ENCODE measurements around the gene HEATR5B.

The HEATR5B gene

GRCh38 chr2:37083873-37084794, at the start of gene HEATR5B, which contains the start of gene GPATCH11:
HEATR5B (minus strand) TSS chr2:37084372; CDS start chr2:37083414, 958 bp downstream.
GPATCH11 (plus strand) TSS chr2:37084518; CDS start chr2:37088382, 3,864 bp downstream.
- peak; percentile 89 for DNase-seq

GRCh38 chr2:37132914-37133313, 48.7 kb upstream of the HEATR5B start:
- DNase-seq, result no peak

- no peak for DNase-seq
Measured at GRCh38 chr2:37125416-37125815, 41.2 kb upstream of the HEATR5B start.

GRCh38 chr2:37119157-37119556, 35.0 kb upstream of the HEATR5B start:
- no peak for DNase-seq

GRCh38 chr2:37117566-37117965, 33.4 kb upstream of the HEATR5B start:
- no peak for DNase-seq

- DNase-seq, result no peak
Measured at GRCh38 chr2:37111958-37112357, 27.8 kb upstream of the HEATR5B start.

GRCh38 chr2:37110306-37111212, 26.4 kb upstream of the HEATR5B start:
- no peak for DNase-seq

- no peak for DNase-seq
Measured at GRCh38 chr2:37109523-37109922, 25.4 kb upstream of the HEATR5B start.

- no peak for DNase-seq
Measured at GRCh38 chr2:37105150-37105549, 21.0 kb upstream of the HEATR5B start.

GRCh38 chr2:37104178-37104577, 20.0 kb upstream of the HEATR5B start:
- no peak for DNase-seq

- no peak for DNase-seq
Measured at GRCh38 chr2:37102588-37102987, 18.4 kb upstream of the HEATR5B start.

GRCh38 chr2:37100054-37100453, 15.9 kb upstream of the HEATR5B start:
- DNase-seq, result no peak

GRCh38 chr2:37098416-37099118, 14.4 kb upstream of the HEATR5B start:
- DNase-seq, result no peak

- DNase-seq, result no peak
Measured at GRCh38 chr2:37096568-37096967, 12.4 kb upstream of the HEATR5B start.

- DNase-seq, result no peak
Measured at GRCh38 chr2:37091873-37092272, 7.7 kb upstream of the HEATR5B start.

GRCh38 chr2:37090019-37090477, 5.9 kb upstream of the HEATR5B start:
- no peak for DNase-seq

GRCh38 chr2:37085731-37086147, 1.6 kb upstream of the HEATR5B start:
- DNase-seq, result no peak

GRCh38 chr2:37084797-37085196, 625 bp upstream of the HEATR5B start:
- no peak for DNase-seq

GRCh38 chr2:37080689-37081088, 3.5 kb downstream of the HEATR5B start:
- DNase-seq, result no peak

GRCh38 chr2:37080266-37080665, 3.9 kb downstream of the HEATR5B start:
- no peak for DNase-seq

- DNase-seq, result no peak
Measured at GRCh38 chr2:37070931-37071330, 13.2 kb downstream of the HEATR5B start.

- no peak for DNase-seq
Measured at GRCh38 chr2:37068686-37069085, 15.5 kb downstream of the HEATR5B start.

GRCh38 chr2:37061776-37062175, 22.4 kb downstream of the HEATR5B start:
- no peak for DNase-seq
